Lower lobe of right lung (tissue), 2 donors: Measurements from ENCODE around the gene FRG2. TPM values are rescaled to one million over a fixed set of nuclear protein-coding genes. Genes with fewer than 3 reads are reported as not detected.
"Not testable (repeated sequence)": the region's sequence is repeated elsewhere in the genome, so short reads cannot be mapped to it uniquely, and the experiment has no call there.

ENCODE experiments used
- ATAC-seq, 2 donors: fragments of 200-7000 bp; cut with Tn5 transposase; one replicate each; pipeline ENCODE4 v1.9.1; 2020 to 2022; ENCODE audit warnings: mild to moderate bottlenecking in 2 of 2, moderate library complexity in 2 of 2
- DNase-seq: peaks from one replicate; pipeline ENCODE4 v3.0.0-alpha.2; 2020
- H3K27ac ChIP-seq: fragments of 200-600 bp; one replicate; pipeline ENCODE4 v1.8.0; 2022
- H3K27me3 ChIP-seq: fragments of 200-600 bp; one replicate; pipeline ENCODE4 v1.8.0; 2022; ENCODE audit warnings: low read depth
- H3K36me3 ChIP-seq: fragments of 200-600 bp; one replicate; pipeline ENCODE4 v1.8.0; 2022; ENCODE audit warnings: mild to moderate bottlenecking
- H3K4me1 ChIP-seq: fragments of 200-600 bp; one replicate; pipeline ENCODE4 v1.8.0; 2022
- H3K4me3 ChIP-seq: fragments of 200-600 bp; one replicate; pipeline ENCODE4 v1.8.0; 2022; ENCODE audit warnings: mild to moderate bottlenecking
- H3K9me3 ChIP-seq: fragments of 200-600 bp; one replicate; pipeline ENCODE4 v1.8.0; 2022
- CTCF ChIP-seq: fragments of 200-600 bp; IDR thresholded peaks from one replicate; pipeline ENCODE4 v1.8.0; 2022; ENCODE audit warnings: antibody characterized with exemption, mild to moderate bottlenecking
- intact Hi-C: fragments of 100-400 bp; cut with DNase I; formaldehyde crosslinking; loops from one replicate; pipeline ENCODE4 v1.11.0; 2022
- total RNA-seq: library from RNA; stranded (reverse); fragmentation: NEBNext Ultra II Directional; extraction: Animal tissue kit (Norgen Biotek cat#: 25700); gene quantifications from one replicate; pipeline ENCODE4 v1.2.1, GENCODE V29; 2021
- donor health status: DM: no; HTN: yes; CAD: no; lungs with severe emphysema.

The FRG2 gene
- total RNA-seq, 1 donor from 2014 or later, result not detected

GRCh38 chr4:189981970-189982369 is 45.1 kb downstream of the FRG2 start:
- no peak overlapping the region for H3K4me3 ChIP-seq
- H3K9me3 ChIP-seq, result no peaks in the 10 kb centered on the region
- H3K27me3 ChIP-seq, result no peaks in the 10 kb centered on the region
- DNase-seq (no peak), ATAC-seq (no peak)
- no peak for TF ChIP-seq CTCF
- H3K27ac ChIP-seq, result no peak overlapping the region
- H3K4me1 ChIP-seq, result no peaks in the 10 kb centered on the region
- H3K36me3 ChIP-seq, result no peaks in the 10 kb centered on the region
- intact Hi-C loops, result no loop called here

GRCh38 chr4:189980292-189980691 is 46.8 kb downstream of the FRG2 start:
- ATAC-seq, H3K36me3 ChIP-seq, H3K4me3 ChIP-seq, H3K27me3 ChIP-seq, H3K27ac ChIP-seq, H3K9me3 ChIP-seq, intact Hi-C loops, DNase-seq, H3K4me1 ChIP-seq: not testable (repeated sequence)

GRCh38 chr4:189979196-189980047 is 47.6 kb downstream of the FRG2 start:
- Histone ChIP-seq H3K9me3 (no peaks in the 10 kb centered on the region), H3K4me3 (no peak overlapping the region), H3K36me3 (no peaks in the 10 kb centered on the region), H3K27me3 (no peaks in the 10 kb centered on the region), H3K4me1 (no peaks in the 10 kb centered on the region), H3K27ac (no peak overlapping the region)
- peak; percentile 33 to 46 for ATAC-seq
- DNase-seq, result no peak
- no peak for TF ChIP-seq CTCF
- intact Hi-C loops, result no loop called here

Other genes starting within 250 kb of the FRG2 start
- 39.7 TPM for gene FRG1, start 86.4 kb downstream of the FRG2 start, total RNA-seq
- gene DBET, start 37.2 kb upstream of the FRG2 start, total RNA-seq, result not detected
- not detected for gene DUX4, start 146.5 kb upstream of the FRG2 start, total RNA-seq